LNCaP clone FGC (cell line): ENCODE data around the gene TOR1AIP2.
"Not testable (repeated sequence)": the region's sequence is repeated elsewhere in the genome, so short reads cannot be mapped to it uniquely, and the experiment has no call there.

ENCODE experiments used
- DNase-seq: peaks from one replicate; pipeline ENCODE4 v3.0.0-alpha.2; 2011; ENCODE audit warnings: low read depth
- H3K4me3 ChIP-seq: 2 replicates; pipeline ENCODE4 v1.5.1; 2011; ENCODE audit warnings: mild to moderate bottlenecking, low read depth, low read length, control low read depth
- CTCF ChIP-seq: IDR thresholded peaks from 2 replicates; pipeline ENCODE4 v1.5.1; 2012; ENCODE audit warnings: mild to moderate bottlenecking; ENCODE audit not compliant: control insufficient read depth, insufficient read depth; ENCODE audit errors: extremely low read depth

Gene TOR1AIP2

GRCh38 chr1:179808503-179808902 lies 69.1 kb downstream of the TOR1AIP2 start:
- DNase-seq = no peak
- no peak for TF ChIP-seq CTCF
- H3K4me3 ChIP-seq = no peak overlapping the region

GRCh38 chr1:179807691-179808485 lies 69.7 kb downstream of the TOR1AIP2 start:
- H3K4me3 ChIP-seq = no peak overlapping the region
- DNase-seq = no peak
- TF ChIP-seq CTCF = no peak

- no peak overlapping the region for H3K4me3 ChIP-seq
- no peak for TF ChIP-seq CTCF
Observed at GRCh38 chr1:179807291-179807690, 70.3 kb downstream of the TOR1AIP2 start.

GRCh38 chr1:179806333-179806732 lies 71.3 kb downstream of the TOR1AIP2 start:
- TF ChIP-seq CTCF = no peak
- no peak overlapping the region for H3K4me3 ChIP-seq
- no peak for DNase-seq

More at GRCh38 chr1:179807291-179807690, 70.3 kb downstream of the TOR1AIP2 start:
- DNase-seq = no peak

GRCh38 chr1:179805291-179806195 lies 72.1 kb downstream of the TOR1AIP2 start:
- no peak for DNase-seq
- H3K4me3 ChIP-seq = no peak overlapping the region
- no peak for TF ChIP-seq CTCF

GRCh38 chr1:179804417-179804816 lies 73.2 kb downstream of the TOR1AIP2 start:
- not testable (repeated sequence) for DNase-seq, H3K4me3 ChIP-seq

GRCh38 chr1:179803918-179804317 lies 73.7 kb downstream of the TOR1AIP2 start:
- no peak for TF ChIP-seq CTCF
- no peak overlapping the region for H3K4me3 ChIP-seq
- no peak for DNase-seq
